HG03196 (cell line): ENCODE data around the gene AKAP6.

Source experiments
- ATAC-seq: cut with Tn5 transposase; IDR thresholded peaks from one replicate; pipeline ENCODE4 v1.9.1; 2021; ENCODE audit not compliant: unreplicated experiment

AKAP6 gene

DNA sequence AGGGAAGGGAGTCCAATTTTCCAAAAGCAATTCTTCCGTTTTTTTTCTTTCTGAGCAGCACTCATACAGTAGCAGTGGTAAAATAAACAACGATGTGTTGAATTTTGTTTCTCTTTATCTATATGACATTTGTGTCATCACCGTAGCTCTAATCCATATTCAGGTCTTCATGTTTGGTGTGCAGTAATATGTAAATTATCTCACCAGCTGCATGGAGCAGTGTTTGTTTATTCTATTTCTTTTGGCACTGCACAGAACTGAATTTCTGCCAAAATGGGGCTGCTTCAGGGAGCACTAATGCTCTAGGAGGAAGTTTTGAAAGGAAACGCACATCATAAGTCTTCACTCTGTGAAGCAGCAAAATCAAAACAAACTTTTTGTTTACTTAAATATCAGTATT lies 479.5 kb downstream of the AKAP6 start:
- no peak for ATAC-seq

DNA sequence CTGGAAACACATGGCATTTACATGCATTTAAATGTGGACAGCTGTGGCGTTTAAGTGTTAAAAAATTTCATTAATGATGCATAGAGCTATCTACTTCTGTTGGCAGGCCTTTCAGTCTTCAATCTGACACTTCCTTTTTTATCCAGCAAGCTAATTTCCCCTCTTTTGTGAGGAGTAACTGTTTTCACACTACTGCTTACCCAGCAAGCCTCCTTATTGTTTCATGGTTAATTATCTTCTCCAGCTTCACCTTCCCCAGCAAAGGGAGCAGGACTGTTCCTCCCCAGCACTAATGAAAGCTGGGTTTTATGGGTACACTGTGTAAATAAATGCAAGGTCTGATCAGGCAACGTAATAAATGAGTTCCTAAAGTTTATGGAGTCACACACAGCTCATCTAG lies 480.2 kb downstream of the AKAP6 start:
- no peak for ATAC-seq

DNA sequence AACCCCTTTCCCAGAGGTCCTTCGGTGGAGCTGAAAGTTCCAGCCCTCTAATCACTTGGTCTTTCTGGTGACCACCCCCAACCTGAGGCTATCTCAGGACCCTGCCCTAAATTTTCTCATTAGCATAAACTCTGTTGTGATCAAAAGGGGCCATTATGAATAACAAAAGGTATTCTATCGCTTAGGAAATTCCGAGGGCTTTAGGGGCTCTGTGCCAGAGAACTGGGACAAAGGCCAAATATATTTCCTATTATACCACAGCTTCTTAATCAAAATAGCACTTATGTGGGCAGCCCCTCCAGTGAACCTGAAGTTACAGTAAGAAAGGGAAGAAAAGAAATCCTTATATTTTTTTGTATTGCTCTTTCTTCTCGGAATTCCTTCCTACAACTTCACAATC lies 484.3 kb downstream of the AKAP6 start:
- ATAC-seq, result no peak

DNA sequence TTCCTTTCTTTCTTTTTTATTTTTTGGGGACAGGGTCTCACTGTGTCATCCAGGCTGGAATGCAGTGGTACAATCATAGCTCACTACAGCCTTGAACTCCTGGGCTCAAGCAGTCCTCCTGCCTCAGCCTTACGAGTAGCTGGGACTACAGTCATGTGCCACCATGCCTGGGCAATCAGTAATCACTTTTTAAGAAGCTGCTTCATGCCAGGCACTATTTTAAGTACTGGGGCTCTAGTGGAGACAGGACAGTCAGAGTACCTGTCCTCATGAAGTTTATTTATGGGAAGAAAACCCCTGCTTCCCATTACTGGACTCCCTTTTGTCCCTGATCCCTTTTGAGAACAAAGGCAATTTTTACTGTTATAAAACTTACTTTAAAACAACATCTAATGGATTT lies 485.6 kb downstream of the AKAP6 start:
- no peak for ATAC-seq

DNA sequence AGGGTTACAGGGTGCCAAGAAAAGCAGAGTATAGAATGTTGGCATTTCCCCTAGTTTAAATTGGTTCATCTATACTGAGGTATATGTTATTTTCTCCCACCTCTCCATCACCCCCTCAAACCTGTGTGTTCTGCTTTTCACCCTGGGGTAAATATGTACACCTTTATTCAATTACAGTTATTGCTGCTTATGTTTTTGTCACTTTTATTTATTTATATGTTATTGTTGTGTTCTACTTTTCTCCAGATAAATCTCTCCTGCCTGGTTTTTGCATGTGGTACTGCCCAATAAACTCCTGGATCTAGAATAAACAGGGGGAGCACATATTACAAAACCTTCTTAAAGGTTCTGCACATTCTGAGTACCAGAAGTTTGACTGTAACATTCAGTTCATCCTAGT lies 487.5 kb downstream of the AKAP6 start:
- ATAC-seq, result no peak

DNA sequence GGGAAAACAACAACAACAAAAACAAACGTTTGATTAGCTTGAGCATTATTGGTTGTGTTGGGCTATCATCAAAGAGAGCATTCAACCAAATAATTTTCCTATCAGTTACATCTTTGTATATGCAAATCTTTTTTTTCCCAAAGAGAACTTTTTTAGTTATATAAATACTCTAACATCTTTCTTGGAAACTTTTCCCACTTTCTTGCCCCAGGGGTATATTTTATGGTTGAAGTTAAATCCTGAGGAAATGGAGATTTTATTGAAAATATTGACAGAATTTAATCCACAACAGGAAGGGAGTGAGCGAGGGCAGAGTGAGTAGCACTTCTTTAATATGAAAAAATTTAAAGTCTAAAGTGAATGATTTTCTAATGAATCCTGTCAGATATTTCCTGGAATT lies 488.7 kb downstream of the AKAP6 start:
- no peak for ATAC-seq

DNA sequence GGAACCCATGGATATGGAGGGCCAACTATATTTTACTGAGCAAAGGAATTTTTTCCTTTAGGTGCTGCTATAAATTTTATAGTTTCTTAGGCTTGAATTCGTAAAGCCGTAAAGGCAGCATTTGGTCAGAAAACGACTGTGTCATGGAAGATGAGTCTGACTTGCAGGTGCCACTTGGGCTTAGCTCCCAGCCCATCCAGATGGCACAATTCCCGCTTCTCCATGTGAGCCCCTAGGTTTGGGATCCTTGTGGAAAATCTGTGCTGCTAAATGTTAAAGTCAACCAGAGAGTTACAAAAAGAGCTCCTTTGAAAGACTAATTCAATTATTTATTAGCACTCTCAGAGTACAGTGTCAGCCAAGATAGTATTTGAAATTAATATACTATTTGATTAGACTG lies 489.5 kb downstream of the AKAP6 start:
- no peak for ATAC-seq

DNA sequence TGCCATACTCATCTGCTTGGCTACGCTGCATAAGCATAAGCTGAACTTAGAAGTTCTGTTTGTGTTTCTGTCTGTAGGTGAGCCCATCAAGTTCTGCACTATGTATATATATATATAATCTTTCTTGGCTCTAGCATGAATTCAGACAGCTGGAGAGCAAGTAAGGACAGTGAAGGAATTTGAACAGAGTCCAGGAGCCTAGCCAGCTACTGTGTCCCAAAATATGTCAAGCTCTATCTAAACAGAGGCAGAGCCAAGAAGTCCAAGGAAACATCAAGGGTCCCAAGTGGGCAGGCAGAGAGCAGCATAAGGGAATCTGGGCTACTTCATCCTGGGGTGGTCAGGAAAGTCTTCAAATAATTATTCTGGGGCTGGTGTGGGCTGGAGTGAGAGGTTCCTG lies 491.1 kb downstream of the AKAP6 start:
- ATAC-seq, result no peak

DNA sequence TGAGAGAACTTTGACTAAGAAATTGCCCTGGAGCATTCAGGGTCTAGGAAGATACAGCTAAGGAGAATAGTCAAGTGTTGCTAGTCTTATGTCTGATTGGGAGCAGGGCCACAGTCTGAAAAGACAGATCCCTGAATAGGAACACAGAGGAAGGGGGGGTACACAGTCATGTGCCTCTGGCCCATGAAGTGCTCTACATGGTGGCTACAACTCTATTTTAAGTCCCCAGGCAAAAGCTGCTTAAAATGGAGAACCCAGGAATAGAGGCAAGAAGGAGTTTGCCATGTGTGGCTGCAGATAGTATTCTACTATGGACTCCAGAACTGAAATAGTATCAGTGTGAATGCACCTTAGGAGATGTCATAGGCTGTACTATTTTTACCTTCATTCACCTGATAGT lies 491.6 kb downstream of the AKAP6 start:
- ATAC-seq, result no peak

DNA sequence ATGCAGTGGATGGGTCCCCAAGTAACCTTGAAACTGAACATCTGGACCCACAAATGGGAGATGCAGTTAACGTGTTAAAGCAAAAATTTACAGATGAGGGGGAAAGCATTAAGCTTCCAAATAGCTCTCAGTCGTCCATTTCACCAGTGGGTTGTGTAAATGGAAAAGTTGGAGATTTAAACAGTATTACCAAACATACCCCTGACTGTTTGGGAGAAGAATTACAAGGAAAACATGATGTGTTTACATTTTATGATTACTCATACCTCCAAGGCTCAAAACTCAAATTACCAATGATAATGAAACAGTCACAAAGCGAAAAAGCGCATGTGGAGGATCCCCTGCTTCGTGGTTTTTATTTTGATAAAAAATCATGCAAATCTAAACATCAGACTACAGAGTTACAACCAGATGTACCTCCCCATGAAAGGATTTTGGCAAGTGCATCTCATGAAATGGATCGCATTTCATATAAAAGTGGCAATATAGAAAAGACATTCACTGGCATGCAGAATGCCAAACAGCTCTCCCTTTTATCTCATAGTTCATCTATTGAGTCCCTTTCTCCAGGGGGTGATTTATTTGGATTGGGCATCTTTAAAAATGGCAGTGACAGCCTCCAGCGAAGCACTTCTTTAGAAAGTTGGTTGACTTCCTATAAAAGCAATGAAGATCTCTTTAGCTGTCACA lies 493.0 kb downstream of the AKAP6 start:
- ATAC-seq, result no peak

DNA sequence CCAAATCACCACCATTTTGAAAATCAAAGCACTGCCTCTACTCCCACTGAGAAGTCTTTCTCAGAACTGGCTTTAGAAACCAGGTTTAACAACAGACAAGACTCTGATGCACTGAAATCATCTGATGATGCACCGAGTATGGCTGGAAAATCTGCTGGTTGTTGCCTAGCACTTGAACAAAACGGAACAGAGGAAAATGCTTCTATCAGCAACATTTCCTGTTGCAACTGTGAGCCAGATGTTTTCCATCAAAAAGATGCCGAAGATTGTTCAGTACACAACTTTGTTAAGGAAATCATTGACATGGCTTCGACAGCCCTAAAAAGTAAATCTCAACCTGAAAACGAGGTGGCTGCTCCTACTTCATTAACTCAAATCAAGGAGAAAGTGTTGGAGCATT lies 494.6 kb downstream of the AKAP6 start:
- ATAC-seq, result no peak

DNA sequence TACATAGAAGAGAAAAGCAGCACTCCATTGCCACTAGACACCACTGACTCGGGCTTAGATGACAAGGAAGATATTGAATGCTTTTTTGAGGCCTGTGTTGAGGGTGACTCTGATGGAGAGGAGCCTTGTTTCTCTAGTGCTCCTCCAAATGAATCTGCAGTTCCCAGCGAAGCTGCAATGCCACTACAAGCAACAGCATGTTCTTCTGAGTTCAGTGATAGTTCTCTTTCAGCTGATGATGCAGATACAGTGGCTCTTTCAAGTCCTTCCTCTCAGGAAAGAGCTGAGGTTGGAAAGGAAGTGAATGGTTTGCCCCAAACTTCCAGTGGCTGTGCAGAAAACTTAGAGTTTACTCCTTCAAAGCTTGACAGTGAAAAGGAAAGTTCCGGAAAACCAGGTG lies 495.1 kb downstream of the AKAP6 start:
- ATAC-seq, result no peak

DNA sequence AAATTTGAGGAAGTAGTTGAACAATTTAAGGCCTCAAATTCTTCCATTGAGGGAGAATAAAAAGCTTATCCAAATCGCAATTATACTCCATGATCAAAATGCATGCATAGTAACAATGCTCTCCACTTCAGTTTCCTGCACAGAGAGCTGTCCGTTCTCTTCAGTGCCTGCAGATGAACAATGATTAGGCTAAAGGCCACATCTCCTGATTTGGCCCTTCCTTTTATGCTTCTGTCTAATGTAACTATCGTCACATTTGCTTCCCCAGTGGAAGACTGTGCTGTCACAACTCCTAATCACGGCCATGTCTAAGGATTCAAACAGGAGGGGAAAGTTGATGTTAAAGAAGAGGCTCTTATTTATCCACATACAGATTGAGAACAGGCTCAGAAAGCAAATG lies 496.0 kb downstream of the AKAP6 start:
- no peak for ATAC-seq

DNA sequence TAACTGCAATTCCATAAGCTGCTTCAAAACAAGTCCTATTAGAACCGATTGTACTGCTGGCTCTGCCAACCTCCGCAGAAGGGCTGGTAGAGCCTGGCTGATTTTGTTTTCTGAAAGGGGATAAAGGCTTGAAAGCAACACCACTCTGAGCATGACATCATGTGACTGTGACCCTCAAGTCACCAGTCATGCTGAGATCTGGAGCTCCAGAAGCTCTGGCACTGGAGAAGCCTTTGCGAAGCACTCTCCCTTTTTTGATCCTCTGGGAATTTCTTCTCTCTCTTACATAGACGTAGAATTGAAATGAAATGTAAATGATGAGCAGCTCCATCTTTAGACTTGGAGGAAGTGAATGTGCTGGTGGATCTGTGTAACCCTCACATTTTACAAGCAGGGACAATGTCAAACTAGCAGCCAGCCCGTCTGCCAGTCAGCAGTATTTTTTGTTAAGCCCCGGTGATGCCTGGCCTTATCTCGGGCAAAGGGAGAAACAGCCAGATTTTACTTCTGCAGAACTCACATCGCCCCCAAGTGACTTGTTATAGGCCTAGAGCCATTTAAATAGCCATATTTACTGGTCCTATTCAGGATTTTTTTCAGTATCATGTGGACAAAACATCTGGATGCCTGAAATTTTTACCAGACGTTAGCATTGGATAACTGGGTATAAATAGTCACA lies 497.4 kb downstream of the AKAP6 start:
- ATAC-seq, result no peak

DNA sequence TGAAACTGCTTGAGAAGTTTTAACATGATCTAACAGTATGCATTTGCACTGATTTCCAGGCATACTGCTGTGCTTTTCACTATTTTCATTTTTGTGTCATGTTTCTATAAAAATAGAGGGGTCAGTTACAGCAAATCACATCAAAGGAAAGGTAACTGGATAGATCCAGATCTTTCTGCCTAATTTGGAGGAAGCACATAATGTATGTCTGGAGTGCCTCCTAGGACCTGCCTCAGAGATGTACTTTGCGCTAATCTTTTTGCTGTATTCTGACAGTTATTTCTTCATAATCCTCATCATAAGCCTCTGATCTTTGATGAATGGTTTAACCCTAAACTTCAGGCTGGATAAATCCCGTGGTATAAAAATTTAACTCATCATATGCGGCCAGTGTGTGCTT lies 498.4 kb downstream of the AKAP6 start:
- no peak for ATAC-seq

DNA sequence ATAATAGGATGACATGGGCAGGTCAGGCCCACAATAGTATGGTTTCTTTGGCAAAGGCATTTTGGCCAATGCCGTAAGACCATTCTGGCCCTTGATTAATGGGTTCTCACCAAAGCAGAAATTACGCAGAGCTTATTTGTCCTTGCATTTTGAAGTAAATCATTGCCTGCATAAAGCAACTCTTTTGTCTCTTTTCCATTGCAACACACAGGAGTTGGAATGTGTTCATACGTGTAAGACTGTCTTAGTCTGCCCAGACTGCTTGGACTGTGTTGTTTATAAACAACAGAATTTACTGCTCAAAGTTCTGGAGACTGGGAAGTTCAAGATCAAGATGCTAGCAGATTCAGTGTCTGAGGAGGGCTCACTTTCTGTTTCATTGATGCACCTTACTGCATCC lies 506.8 kb downstream of the AKAP6 start:
- ATAC-seq, result no peak

DNA sequence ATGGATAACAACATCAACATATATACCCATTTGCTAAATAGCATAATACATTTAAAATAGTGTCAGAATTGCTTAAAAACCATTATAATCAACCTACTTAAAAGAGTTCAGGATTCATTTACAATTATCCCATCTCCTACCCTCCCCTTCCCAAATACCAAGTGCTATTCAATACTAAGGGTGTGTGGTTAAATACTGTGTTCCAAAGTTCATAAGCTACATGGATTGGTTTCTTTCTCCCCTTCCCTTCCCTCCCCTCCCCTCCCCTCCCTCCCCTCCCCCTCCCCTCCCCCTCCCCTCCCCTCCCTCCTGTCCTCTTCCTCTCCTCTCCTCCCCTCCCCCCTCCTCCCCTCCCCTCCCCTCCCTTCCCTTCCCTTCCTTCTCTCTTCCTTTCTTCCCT lies 512.6 kb downstream of the AKAP6 start:
- no peak for ATAC-seq

DNA sequence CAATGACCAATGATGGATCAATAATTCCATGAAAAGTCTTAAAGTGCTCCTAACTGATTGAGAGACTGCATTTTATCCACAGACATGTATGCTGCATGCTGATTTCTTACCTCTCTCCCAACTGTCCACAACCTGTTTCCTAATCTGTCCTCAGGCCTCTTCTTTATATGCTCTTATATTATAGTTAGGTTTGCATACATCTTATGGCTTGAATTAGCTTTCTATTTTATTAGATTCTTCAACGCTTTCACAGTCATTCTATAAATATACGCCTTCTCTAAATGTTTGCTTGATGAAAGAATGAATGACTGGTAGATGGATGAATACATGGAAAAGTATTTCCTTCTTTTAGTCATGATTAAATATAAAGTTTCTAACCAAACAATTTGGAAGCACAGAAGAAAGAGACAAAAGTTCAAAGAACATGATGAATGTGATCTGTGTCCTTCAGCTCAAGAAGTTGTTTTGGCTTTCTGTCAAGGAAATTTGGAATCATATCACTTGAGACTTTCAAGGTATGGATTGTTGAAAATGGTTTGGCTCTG lies 517.8 kb downstream of the AKAP6 start:
- no peak for ATAC-seq

DNA sequence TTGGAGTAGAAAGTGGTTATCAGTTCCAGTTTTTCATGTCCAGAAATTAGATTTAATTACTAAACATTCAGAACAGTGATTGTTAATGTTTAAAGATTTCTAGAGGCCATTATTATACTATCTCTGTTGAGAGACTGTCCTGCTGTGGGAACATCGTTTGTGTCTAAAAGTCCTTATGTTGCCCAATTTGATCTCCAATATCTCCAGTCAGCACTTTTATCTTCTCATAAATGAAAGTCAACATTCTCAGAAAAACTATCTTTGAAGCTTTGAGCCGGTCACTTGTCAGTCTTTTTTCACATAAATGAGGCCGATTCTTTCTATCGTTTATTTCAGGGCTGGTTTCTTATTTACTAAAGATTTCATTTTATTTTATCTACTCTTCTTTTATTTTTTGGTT lies 518.8 kb downstream of the AKAP6 start:
- no peak for ATAC-seq

DNA sequence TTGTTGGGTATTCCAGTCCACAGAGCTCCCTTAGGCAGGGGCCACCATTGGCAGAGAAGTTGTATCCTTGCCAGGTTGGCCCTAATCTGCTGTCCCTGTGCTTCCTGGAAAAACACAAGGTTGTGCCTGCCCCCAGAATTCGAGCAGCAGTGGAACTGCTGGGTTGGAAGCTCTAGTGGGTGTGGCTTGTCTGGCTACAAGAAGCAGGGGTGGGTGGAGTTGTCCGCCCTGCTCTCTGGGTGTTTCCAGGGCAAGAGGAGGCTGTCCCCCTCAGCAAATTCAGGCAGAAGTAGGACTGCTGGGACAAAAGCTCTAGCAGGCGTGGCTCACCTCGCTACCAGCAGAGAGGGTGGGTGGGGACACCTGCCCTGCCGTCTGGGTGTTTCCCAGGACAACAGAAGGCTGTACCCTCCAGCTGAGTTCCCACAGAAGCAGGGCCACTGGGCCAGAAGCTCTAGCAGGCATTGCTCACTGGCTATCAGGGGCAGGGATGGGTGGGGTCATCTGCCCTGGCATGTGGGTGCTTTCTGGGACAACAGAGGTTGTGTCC lies 536.8 kb downstream of the AKAP6 start:
- ATAC-seq, result no peak

DNA sequence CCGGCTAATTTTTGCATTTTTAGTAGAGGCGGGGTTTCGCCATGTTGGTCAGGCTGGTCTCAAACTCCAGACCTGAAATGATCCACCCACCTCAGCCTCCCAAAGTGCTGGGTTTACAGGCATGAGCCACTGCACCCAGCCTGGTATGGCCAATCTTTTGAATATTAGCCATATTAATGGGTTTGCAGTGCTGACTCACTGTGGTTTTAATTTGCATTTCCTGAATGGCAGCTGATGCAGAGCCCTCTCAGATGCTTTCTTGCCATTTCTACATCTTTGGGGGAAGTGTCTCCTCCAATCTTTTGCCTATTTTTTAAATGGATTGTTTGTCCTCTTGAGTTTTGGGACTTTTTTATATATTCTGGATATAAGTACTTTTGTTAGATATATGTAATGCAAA lies 554.1 kb downstream of the AKAP6 start:
- no peak for ATAC-seq
